ENCODE measurements around the gene RERG. TPM values are rescaled to one million over a fixed set of nuclear protein-coding genes. Genes with fewer than 3 reads are reported as not detected.

RERG gene
- total RNA-seq, 4 donors from 2014 or later = 2.9 to 16.5 (median 11.4) TPM

DNA sequence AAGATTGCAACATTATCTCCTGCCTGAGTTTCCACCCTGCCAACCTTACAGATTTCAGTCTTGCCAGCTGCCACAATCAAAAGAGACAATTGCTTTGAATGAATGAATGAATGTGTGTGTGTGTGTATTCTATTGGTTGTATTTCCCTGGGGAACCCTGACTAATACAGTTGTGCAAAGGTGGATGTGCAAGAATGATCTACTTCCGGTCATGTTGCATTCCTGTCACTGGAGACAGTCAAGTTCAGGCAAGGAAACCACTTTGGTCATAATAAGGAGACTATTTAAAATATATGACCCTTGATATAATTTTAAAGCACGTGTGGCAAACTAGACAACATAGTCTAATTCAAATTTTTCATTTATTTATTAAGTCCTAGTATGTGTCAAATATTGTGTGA is 13.1 kb downstream of the RERG start:
- no peak overlapping the region for H3K4me3 ChIP-seq (ENCODE audit: low read depth, poor library complexity, severe bottlenecking)
- TF ChIP-seq, protein P1, sequence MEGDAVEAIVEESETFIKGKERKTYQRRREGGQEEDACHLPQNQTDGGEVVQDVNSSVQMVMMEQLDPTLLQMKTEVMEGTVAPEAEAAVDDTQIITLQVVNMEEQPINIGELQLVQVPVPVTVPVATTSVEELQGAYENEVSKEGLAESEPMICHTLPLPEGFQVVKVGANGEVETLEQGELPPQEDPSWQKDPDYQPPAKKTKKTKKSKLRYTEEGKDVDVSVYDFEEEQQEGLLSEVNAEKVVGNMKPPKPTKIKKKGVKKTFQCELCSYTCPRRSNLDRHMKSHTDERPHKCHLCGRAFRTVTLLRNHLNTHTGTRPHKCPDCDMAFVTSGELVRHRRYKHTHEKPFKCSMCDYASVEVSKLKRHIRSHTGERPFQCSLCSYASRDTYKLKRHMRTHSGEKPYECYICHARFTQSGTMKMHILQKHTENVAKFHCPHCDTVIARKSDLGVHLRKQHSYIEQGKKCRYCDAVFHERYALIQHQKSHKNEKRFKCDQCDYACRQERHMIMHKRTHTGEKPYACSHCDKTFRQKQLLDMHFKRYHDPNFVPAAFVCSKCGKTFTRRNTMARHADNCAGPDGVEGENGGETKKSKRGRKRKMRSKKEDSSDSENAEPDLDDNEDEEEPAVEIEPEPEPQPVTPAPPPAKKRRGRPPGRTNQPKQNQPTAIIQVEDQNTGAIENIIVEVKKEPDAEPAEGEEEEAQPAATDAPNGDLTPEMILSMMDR (IDR thresholded peaks at IDR 0.05) = no peak
- no peak for TF ChIP-seq POLR2A (IDR thresholded peaks at IDR 0.05)
- WGBS, 2 donors = 55 to 69% methylated on average over 2 of the region's 2 CpGs
- DNase-seq (ENCODE audit: low spot score in 2 of 2) = no peak
- intact Hi-C loops (cut with DNase I; ENCODE audit: low total_unique reads) = no loop called here

- H3K4me3 ChIP-seq (ENCODE audit: low read depth, poor library complexity, severe bottlenecking) = no peak overlapping the region
- TF ChIP-seq, protein P1 (IDR thresholded peaks at IDR 0.05) = no peak
- no peak for TF ChIP-seq POLR2A (IDR thresholded peaks at IDR 0.05)
- WGBS, 2 donors = 50 to 57% methylated on average over 4 of the region's 4 CpGs
- intact Hi-C loops (cut with DNase I; ENCODE audit: low total_unique reads) = no loop called here
- DNase-seq (ENCODE audit: low spot score in 2 of 2) = no peak
These were observed 14.3 kb downstream of the RERG start for GRCh38 chr12:15206831-15207389.

DNA sequence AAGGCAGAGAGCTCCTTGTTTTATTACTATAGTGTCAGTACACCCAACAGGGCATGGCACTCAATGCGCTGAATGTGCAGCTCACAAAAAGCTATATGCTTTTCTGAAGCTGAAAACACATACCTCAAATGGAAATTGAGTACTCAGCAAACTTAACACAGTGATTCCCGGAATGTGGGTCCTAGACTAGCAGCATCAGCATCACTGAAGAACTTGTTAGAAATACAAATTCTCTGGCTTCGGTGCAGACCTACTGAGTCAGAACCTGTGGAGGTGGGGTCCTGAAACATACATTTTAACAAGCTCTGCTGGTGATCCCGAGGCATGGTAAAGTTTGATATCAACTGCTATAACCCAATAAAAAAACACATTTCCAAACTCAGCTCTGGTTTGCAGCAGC is 14.9 kb downstream of the RERG start:
- WGBS, 2 donors = 85 to 91% methylated on average over 4 of the region's 4 CpGs

GRCh38 chr12:15205341-15206010 is 15.7 kb downstream of the RERG start:
- 46 to 61% methylated on average over 8 of the region's 8 CpGs for WGBS, 2 donors
- DNase-seq (ENCODE audit: low spot score in 2 of 2) = no peak
- intact Hi-C loops (cut with DNase I; ENCODE audit: low total_unique reads) = no loop called here
- no peak overlapping the region for H3K4me3 ChIP-seq (ENCODE audit: low read depth, poor library complexity, severe bottlenecking)
- TF ChIP-seq POLR2A (IDR thresholded peaks at IDR 0.05) = no peak
- TF ChIP-seq, protein P1 (IDR thresholded peaks at IDR 0.05) = no peak

More for the DNA sequence above, 14.9 kb downstream of the RERG start:
- H3K4me3 ChIP-seq (ENCODE audit: low read depth, poor library complexity, severe bottlenecking) = no peak overlapping the region
- intact Hi-C loops (cut with DNase I; ENCODE audit: low total_unique reads) = no loop called here
- no peak for DNase-seq (ENCODE audit: low spot score in 2 of 2)
- TF ChIP-seq POLR2A (IDR thresholded peaks at IDR 0.05) = no peak
- TF ChIP-seq, protein P1 (IDR thresholded peaks at IDR 0.05) = no peak

DNA sequence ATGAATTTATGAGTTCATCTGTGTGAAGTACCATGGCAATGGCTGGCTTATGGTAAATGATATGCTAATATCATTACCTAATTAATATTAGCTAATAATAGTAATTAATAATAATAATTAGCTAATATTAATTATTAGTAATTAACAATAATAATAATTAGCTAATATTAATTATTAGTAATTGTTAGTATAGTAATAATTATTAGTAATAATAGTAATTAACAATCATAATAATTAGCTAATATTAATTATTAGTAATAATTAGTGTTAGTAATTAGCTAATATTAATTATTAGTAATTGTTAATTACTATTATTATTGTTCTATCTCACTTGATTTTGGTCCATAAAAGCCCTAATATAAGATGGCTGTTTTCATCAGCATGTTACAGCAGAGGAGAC is 19.8 kb downstream of the RERG start:
- intact Hi-C loops (cut with DNase I; ENCODE audit: low total_unique reads) = no loop called here
- TF ChIP-seq, protein P1 (IDR thresholded peaks at IDR 0.05) = no peak
- TF ChIP-seq POLR2A (IDR thresholded peaks at IDR 0.05) = no peak
- no peak for DNase-seq (ENCODE audit: low spot score in 2 of 2)

DNA sequence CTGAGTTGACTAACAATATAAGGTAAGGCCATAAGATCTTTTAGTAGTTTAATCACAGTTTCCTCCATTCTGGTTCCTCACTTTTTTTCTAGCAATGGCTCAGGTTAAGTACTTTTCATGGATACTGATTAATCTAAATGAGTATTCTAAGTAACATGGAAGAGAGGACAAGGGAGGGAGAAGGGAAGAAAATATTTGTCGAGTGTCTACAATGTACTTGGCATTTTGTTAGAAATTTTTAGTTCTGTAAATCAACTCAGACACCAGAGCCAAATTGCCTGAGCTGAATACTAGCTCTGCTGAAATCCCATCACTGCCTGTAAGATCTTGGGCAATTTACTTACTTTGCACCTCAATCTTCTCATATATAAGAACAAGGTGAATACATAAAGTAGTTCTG is 20.2 kb downstream of the RERG start:
- DNase-seq (ENCODE audit: low spot score in 2 of 2) = no peak
- TF ChIP-seq POLR2A (IDR thresholded peaks at IDR 0.05) = no peak
- TF ChIP-seq, protein P1 (IDR thresholded peaks at IDR 0.05) = no peak
- H3K4me3 ChIP-seq (ENCODE audit: low read depth, poor library complexity, severe bottlenecking) = no peak overlapping the region
- WGBS, 2 donors = 31 to 40% methylated on average over 1 of the region's 1 CpG
- intact Hi-C loops (cut with DNase I; ENCODE audit: low total_unique reads) = no loop called here

More for the DNA sequence above, 19.8 kb downstream of the RERG start:
- no peak overlapping the region for H3K4me3 ChIP-seq (ENCODE audit: low read depth, poor library complexity, severe bottlenecking)

Measured in lower leg skin (tissue), 4 donors.